ENCODE data around the gene THSD7A.
A peak's percentile ranks its signal among the peaks of the same experiment; 100 is the strongest.

The THSD7A gene

GRCh38 chr7:11831736-11832495, at the start of gene THSD7A:
Gene THSD7A, minus strand, starts transcription at chr7:11832198. Its CDS starts 252 bp downstream, at chr7:11831946.
- Histone ChIP-seq H3K36me3 (ENCODE audit: control insufficient read depth, insufficient read depth, low read length) (no peaks in the 10 kb centered on the region), H3K4me3 (replicated peaks; ENCODE audit: low read depth, low read length) (peak within 1 kb of the TSS; percentile 31), H3K27me3 (replicated peaks; ENCODE audit: control insufficient read depth, insufficient read depth, low read length) (peaks cover 2% of the 10 kb centered on the region; the same call in 1 of the 2 replicates)
- no peak for TF ChIP-seq CTCF (IDR thresholded peaks at IDR 0.05; ENCODE audit: insufficient read depth, low read length, poor library complexity, severe bottlenecking)
- peak; percentile 26 for DNase-seq (ENCODE audit: extremely low read depth, insufficient read length)

- no peak overlapping the region for H3K4me3 ChIP-seq (replicated peaks; ENCODE audit: low read depth, low read length)
- TF ChIP-seq CTCF (IDR thresholded peaks at IDR 0.05; ENCODE audit: insufficient read depth, low read length, poor library complexity, severe bottlenecking): no peak
- H3K36me3 ChIP-seq (ENCODE audit: control insufficient read depth, insufficient read depth, low read length): no peaks in the 10 kb centered on the region
- no peaks in the 10 kb centered on the region for H3K27me3 ChIP-seq (replicated peaks; ENCODE audit: control insufficient read depth, insufficient read depth, low read length)
- no peak for DNase-seq (ENCODE audit: extremely low read depth, insufficient read length)
Observed at GRCh38 chr7:11881680-11882079, 49.7 kb upstream of the THSD7A start.

GRCh38 chr7:11875635-11876034, 43.6 kb upstream of the THSD7A start:
- H3K4me3 ChIP-seq (replicated peaks; ENCODE audit: low read depth, low read length): no peak overlapping the region
- no peak for TF ChIP-seq CTCF (IDR thresholded peaks at IDR 0.05; ENCODE audit: insufficient read depth, low read length, poor library complexity, severe bottlenecking)
- DNase-seq (ENCODE audit: extremely low read depth, insufficient read length): no peak
- H3K27me3 ChIP-seq (replicated peaks; ENCODE audit: control insufficient read depth, insufficient read depth, low read length): no peaks in the 10 kb centered on the region
- no peaks in the 10 kb centered on the region for H3K36me3 ChIP-seq (ENCODE audit: control insufficient read depth, insufficient read depth, low read length)

- no peaks in the 10 kb centered on the region for H3K36me3 ChIP-seq (ENCODE audit: control insufficient read depth, insufficient read depth, low read length)
- no peak overlapping the region for H3K4me3 ChIP-seq (replicated peaks; ENCODE audit: low read depth, low read length)
- H3K27me3 ChIP-seq (replicated peaks; ENCODE audit: control insufficient read depth, insufficient read depth, low read length): no peaks in the 10 kb centered on the region
- DNase-seq (ENCODE audit: extremely low read depth, insufficient read length): no peak
- no peak for TF ChIP-seq CTCF (IDR thresholded peaks at IDR 0.05; ENCODE audit: insufficient read depth, low read length, poor library complexity, severe bottlenecking)
Observed at GRCh38 chr7:11865671-11866070, 33.7 kb upstream of the THSD7A start.

GRCh38 chr7:11858622-11859302, 26.8 kb upstream of the THSD7A start:
- H3K27me3 ChIP-seq (replicated peaks; ENCODE audit: control insufficient read depth, insufficient read depth, low read length): no peaks in the 10 kb centered on the region
- DNase-seq (ENCODE audit: extremely low read depth, insufficient read length): no peak

More at GRCh38 chr7:11858622-11859302, 26.8 kb upstream of the THSD7A start:
- no peaks in the 10 kb centered on the region for H3K36me3 ChIP-seq (ENCODE audit: control insufficient read depth, insufficient read depth, low read length)
- TF ChIP-seq CTCF (IDR thresholded peaks at IDR 0.05; ENCODE audit: insufficient read depth, low read length, poor library complexity, severe bottlenecking): no peak
- H3K4me3 ChIP-seq (replicated peaks; ENCODE audit: low read depth, low read length): no peak overlapping the region

All from GM06990 (cell line).